LNCaP clone FGC (cell line): ENCODE measurements around the gene DIAPH3.

Experiments used
- DNase-seq: peaks from one replicate; pipeline ENCODE4 v3.0.0-alpha.2; 2011; ENCODE audit warnings: low read depth
- H3K4me3 ChIP-seq: 2 replicates; pipeline ENCODE4 v1.5.1; 2011; ENCODE audit warnings: mild to moderate bottlenecking, low read depth, low read length, control low read depth
- TF ChIP-seq, protein P1 (sequence below): IDR thresholded peaks from 2 replicates; pipeline ENCODE4 v1.5.1; 2012; ENCODE audit warnings: mild to moderate bottlenecking; ENCODE audit not compliant: control insufficient read depth, insufficient read depth; ENCODE audit errors: extremely low read depth

Gene DIAPH3

DNA sequence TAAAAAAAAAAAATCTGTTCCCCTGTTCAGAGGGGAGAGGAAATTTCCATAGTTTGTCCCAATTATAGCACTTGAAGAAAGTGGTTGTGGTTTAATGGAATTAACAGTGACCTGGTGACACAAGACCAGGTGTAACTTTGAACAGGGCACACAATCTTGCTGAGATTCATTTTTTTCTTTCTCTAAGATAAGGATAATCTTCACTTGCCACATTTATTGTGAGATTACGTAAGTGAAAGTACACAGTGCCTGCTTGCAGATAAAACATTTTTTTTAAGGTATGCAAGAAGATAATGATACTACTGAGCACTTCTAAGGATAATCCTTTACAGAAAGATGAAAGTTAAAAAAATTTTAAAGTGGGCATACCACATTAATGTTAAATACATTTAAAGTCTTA lies 448.1 kb downstream of the DIAPH3 start:
- no peak overlapping the region for H3K4me3 ChIP-seq
- TF ChIP-seq, protein P1, sequence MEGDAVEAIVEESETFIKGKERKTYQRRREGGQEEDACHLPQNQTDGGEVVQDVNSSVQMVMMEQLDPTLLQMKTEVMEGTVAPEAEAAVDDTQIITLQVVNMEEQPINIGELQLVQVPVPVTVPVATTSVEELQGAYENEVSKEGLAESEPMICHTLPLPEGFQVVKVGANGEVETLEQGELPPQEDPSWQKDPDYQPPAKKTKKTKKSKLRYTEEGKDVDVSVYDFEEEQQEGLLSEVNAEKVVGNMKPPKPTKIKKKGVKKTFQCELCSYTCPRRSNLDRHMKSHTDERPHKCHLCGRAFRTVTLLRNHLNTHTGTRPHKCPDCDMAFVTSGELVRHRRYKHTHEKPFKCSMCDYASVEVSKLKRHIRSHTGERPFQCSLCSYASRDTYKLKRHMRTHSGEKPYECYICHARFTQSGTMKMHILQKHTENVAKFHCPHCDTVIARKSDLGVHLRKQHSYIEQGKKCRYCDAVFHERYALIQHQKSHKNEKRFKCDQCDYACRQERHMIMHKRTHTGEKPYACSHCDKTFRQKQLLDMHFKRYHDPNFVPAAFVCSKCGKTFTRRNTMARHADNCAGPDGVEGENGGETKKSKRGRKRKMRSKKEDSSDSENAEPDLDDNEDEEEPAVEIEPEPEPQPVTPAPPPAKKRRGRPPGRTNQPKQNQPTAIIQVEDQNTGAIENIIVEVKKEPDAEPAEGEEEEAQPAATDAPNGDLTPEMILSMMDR, result no peak

DNA sequence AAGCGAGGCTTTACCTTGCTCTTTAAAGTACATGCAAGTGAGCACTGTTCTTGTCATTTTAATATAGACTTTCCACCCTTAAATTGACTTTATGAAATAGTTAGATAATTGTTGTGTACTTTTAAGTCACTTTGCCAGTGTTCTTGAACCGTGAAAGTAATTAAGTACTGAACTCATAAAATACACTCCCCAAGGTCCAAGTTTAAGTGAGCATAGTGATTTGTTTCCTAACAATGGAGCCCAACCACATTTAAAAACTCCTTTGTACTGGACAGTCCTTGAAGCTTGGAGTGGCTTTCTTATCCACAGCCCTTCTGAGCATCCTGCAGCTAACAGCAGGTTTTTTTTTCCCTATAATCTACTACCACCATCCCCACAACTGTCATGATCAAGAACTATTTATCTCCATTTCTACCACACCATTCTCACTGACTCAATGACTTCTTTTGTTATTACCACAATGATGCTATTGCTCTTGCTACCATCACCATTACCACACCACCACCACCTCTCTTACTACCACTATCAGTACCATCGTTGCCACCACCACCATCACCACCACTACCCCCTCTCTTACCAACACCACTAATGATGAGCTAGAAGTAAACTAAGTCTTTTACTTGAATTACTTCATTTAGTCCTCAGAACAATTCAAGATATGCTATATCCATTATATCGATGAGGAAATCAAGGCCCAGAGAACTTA lies 452.6 kb downstream of the DIAPH3 start:
- no peak overlapping the region for H3K4me3 ChIP-seq
- no peak for DNase-seq
- TF ChIP-seq, protein P1, result no peak

More for the DNA sequence above, 448.1 kb downstream of the DIAPH3 start:
- no peak for DNase-seq

DNA sequence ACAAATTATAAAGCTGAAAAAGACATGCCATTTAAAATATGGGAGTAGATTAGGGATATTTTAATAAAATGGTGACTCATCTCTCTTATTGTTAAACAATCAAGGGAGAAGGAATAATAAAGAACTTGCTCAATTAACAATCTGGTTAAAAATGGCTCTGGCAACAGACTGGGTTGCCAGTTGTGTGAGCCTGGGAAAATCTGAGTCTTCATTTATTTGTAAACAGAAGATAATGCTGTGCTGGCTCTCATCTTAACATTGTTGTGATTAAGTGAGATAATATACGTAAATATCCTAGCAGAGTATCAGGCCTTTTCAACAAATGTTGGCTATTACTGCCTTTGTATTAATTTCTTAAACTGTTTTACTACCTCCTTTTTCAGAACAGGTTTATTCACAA lies 453.3 kb downstream of the DIAPH3 start:
- TF ChIP-seq, protein P1, result no peak
- no peak overlapping the region for H3K4me3 ChIP-seq
- DNase-seq, result no peak

- no peak for DNase-seq
- H3K4me3 ChIP-seq, result no peak overlapping the region
- TF ChIP-seq, protein P1, result no peak
Observed at GRCh38 chr13:59706101-59706976, 457.4 kb downstream of the DIAPH3 start.

GRCh38 chr13:59702269-59702668 lies 461.5 kb downstream of the DIAPH3 start:
- no peak overlapping the region for H3K4me3 ChIP-seq
- TF ChIP-seq, protein P1, result no peak
- no peak for DNase-seq

- DNase-seq, result no peak
- TF ChIP-seq, protein P1, result no peak
- no peak overlapping the region for H3K4me3 ChIP-seq
Observed at GRCh38 chr13:59701261-59701660, 462.5 kb downstream of the DIAPH3 start.
